HepG2 (cell line): Measurements from ENCODE around the gene CLTCL1. TPM values are rescaled to one million over a fixed set of nuclear protein-coding genes. Genes with fewer than 3 reads are reported as not detected.

Experiments
- AGO2 ChIP-seq: fragments of 200-400 bp; formaldehyde crosslinking; optimal IDR thresholded peaks from 2 replicates; pipeline ENCODE3; 2017; ENCODE audit warnings: mild to moderate bottlenecking, low read depth, low read length, moderate library complexity
- EHMT2 ChIP-seq: fragments of 200-600 bp; sonication (generic); IDR thresholded peaks from 2 replicates; pipeline ENCODE4 v1.7.0; 2017; ENCODE audit warnings: antibody characterized with exemption, low read depth, low read length, borderline replicate concordance
- NPAS2 ChIP-seq: sonication (generic); formaldehyde crosslinking; IDR thresholded peaks from 2 replicates; pipeline ENCODE4 v1.8.0; 2022; ENCODE audit warnings: mild to moderate bottlenecking, missing genetic modification reagents, borderline replicate concordance
- REL ChIP-seq: sonication (generic); formaldehyde crosslinking; conservative IDR thresholded peaks from 2 replicates; pipeline ENCODE4 v1.8.0; 2022; ENCODE audit warnings: mild to moderate bottlenecking, missing genetic modification reagents, moderate library complexity
- SIX1 ChIP-seq: sonication (generic); formaldehyde crosslinking; IDR thresholded peaks from 2 replicates; pipeline ENCODE4 v1.4.0; 2020; ENCODE audit warnings: missing genetic modification reagents, borderline replicate concordance
- SP2 ChIP-seq: sonication (generic); formaldehyde crosslinking; IDR thresholded peaks from 2 replicates; pipeline ENCODE4 v1.5.1; 2020; ENCODE audit warnings: mild to moderate bottlenecking, missing genetic modification reagents
- SPEN ChIP-seq: sonication (generic); formaldehyde crosslinking; IDR thresholded peaks from 2 replicates; pipeline ENCODE4 v1.5.1; 2020; ENCODE audit warnings: low read depth, mild to moderate bottlenecking, missing genetic modification reagents
- ZMYM4 ChIP-seq: sonication (generic); formaldehyde crosslinking; IDR thresholded peaks from 2 replicates; pipeline ENCODE4 v1.8.1; 2023; ENCODE audit warnings: mild to moderate bottlenecking, missing genetic modification reagents
- polyA plus RNA-seq, 8 experiments: library from polyadenylated mRNA; depleted of rRNA in 3 of 8; stranded (reverse) in 7 of 8; unstranded in 1 of 8; fragments of >200 nt; fragmentation: Illumina TruSeq in 4 of 8; extraction: Trizol in 4 of 8; gene quantifications; 2 replicates each; pipeline versions ENCODE4 v1.2.1 to v1.2.3, GENCODE V29; 2011 to 2016; ENCODE audit warnings: low read depth in 4 of 8, missing spikeins in 1 of 8, mixed read lengths in 1 of 8; ENCODE audit not compliant: insufficient read depth in 1 of 8
- total RNA-seq, 5 experiments: library from RNA; depleted of rRNA; stranded (reverse); fragments of >200 nt; fragmentation: Illumina TruSeq; extraction: Trizol; gene quantifications; 2 replicates each; pipeline ENCODE4 v1.2.3, GENCODE V29; 2016; ENCODE audit warnings: low read depth in 1 of 5
- TF ChIP-seq, protein P1 (sequence below): sonication (generic); formaldehyde crosslinking; IDR thresholded peaks from 2 replicates; pipeline ENCODE4 v1.8.1; 2022; ENCODE audit warnings: low read depth, mild to moderate bottlenecking, missing genetic modification reagents
- TF ChIP-seq, protein P2 (sequence below): sonication (generic); formaldehyde crosslinking; IDR thresholded peaks from 2 replicates; pipeline ENCODE4 v1.8.0; 2022; ENCODE audit warnings: mild to moderate bottlenecking, missing genetic modification reagents; ENCODE audit not compliant: insufficient replicate concordance
- TF ChIP-seq, protein P3 (sequence below), 2 experiments: sonication (generic) in 1 of 2; formaldehyde crosslinking in 1 of 2; IDR thresholded peaks; 2 replicates each; pipeline versions ENCODE4 v1.6.1 to v1.9.0; 2014 to 2022; ENCODE audit warnings: antibody characterized with exemption in 1 of 2, borderline replicate concordance in 1 of 2, inconsistent platforms in 1 of 2, low read depth in 1 of 2, missing genetic modification reagents in 1 of 2
- TF ChIP-seq, protein P4 (sequence below): sonication (generic); formaldehyde crosslinking; IDR thresholded peaks from 2 replicates; pipeline ENCODE4 v1.5.1; 2020; ENCODE audit warnings: missing genetic modification reagents, mild to moderate bottlenecking, borderline replicate concordance

The CLTCL1 gene
- total and polyA plus RNA-seq, 2 of the 13 experiments (the other 11 are each of a cell fraction or from before 2014, with no cell fraction given), result 8.1 to 10.9 TPM

DNA sequence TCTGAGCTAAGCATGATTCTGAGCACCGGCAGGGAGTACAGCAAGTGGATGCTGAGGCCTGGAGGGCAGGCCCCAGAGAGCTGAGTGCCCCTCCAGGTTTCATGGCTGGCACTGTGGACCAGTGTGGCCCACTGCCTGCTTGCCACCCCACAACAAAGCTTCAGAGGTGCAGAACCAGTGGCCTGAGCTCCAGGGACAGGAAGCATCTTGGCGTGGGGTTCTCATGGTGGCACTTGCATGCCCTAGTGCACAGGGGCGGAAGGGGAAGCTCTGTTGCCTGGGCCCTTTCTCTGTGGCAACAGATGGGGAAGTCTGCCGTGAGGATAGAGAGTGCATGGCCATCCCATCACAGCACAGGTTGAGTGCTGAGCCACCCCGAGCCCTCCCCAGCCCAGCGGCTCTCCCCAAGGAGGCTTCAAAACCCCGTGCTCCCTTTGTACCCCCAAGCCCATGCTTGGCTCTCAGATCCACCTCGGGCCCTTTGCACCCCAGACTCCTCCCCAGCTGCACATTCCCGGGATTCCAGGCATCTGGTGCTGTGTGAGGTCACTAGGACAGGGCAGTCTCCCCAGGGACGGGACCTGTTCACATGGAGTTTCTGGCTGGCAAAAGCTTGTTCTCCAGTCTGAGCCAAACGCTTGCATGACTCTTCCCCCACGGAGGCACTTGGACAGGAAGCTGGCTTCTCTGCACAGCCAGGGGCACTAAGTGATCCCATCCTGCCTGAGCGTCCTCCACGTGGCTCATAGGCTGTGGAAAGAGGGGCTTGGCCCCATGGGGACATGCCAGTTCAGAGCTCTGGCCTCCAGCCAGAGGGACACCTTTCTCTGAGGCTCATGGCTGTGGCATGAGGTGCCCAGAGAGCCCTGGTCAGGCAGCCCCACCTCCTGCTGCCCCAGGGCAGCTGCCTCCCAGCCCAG is 117.2 kb downstream of the CLTCL1 start (continued):
- TF ChIP-seq, protein P1, sequence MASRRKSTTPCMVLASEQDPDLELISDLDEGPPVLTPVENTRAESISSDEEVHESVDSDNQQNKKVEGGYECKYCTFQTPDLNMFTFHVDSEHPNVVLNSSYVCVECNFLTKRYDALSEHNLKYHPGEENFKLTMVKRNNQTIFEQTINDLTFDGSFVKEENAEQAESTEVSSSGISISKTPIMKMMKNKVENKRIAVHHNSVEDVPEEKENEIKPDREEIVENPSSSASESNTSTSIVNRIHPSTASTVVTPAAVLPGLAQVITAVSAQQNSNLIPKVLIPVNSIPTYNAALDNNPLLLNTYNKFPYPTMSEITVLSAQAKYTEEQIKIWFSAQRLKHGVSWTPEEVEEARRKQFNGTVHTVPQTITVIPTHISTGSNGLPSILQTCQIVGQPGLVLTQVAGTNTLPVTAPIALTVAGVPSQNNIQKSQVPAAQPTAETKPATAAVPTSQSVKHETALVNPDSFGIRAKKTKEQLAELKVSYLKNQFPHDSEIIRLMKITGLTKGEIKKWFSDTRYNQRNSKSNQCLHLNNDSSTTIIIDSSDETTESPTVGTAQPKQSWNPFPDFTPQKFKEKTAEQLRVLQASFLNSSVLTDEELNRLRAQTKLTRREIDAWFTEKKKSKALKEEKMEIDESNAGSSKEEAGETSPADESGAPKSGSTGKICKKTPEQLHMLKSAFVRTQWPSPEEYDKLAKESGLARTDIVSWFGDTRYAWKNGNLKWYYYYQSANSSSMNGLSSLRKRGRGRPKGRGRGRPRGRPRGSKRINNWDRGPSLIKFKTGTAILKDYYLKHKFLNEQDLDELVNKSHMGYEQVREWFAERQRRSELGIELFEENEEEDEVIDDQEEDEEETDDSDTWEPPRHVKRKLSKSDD (CRISPR knock-in tag), result no peak
- no peak for TF ChIP-seq REL
- no peak for TF ChIP-seq SIX1 (CRISPR knock-in tag)
- no peak for TF ChIP-seq SPEN (CRISPR knock-in tag)
- no peak for TF ChIP-seq EHMT2
- TF ChIP-seq ZMYM4 (CRISPR knock-in tag), result no peak
- TF ChIP-seq AGO2, result peak; percentile 46
- TF ChIP-seq SP2 (CRISPR knock-in tag), result no peak
- TF ChIP-seq NPAS2 (CRISPR knock-in tag), result no peak
- TF ChIP-seq, protein P2, sequence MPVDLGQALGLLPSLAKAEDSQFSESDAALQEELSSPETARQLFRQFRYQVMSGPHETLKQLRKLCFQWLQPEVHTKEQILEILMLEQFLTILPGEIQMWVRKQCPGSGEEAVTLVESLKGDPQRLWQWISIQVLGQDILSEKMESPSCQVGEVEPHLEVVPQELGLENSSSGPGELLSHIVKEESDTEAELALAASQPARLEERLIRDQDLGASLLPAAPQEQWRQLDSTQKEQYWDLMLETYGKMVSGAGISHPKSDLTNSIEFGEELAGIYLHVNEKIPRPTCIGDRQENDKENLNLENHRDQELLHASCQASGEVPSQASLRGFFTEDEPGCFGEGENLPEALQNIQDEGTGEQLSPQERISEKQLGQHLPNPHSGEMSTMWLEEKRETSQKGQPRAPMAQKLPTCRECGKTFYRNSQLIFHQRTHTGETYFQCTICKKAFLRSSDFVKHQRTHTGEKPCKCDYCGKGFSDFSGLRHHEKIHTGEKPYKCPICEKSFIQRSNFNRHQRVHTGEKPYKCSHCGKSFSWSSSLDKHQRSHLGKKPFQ (CRISPR knock-in tag), result no peak
- TF ChIP-seq, protein P3, sequence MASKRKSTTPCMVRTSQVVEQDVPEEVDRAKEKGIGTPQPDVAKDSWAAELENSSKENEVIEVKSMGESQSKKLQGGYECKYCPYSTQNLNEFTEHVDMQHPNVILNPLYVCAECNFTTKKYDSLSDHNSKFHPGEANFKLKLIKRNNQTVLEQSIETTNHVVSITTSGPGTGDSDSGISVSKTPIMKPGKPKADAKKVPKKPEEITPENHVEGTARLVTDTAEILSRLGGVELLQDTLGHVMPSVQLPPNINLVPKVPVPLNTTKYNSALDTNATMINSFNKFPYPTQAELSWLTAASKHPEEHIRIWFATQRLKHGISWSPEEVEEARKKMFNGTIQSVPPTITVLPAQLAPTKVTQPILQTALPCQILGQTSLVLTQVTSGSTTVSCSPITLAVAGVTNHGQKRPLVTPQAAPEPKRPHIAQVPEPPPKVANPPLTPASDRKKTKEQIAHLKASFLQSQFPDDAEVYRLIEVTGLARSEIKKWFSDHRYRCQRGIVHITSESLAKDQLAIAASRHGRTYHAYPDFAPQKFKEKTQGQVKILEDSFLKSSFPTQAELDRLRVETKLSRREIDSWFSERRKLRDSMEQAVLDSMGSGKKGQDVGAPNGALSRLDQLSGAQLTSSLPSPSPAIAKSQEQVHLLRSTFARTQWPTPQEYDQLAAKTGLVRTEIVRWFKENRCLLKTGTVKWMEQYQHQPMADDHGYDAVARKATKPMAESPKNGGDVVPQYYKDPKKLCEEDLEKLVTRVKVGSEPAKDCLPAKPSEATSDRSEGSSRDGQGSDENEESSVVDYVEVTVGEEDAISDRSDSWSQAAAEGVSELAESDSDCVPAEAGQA (IDR thresholded peaks at IDR 0.05; ENCODE audit: low read depth), result no peak
- TF ChIP-seq, protein P3 (CRISPR knock-in tag; IDR thresholded peaks at IDR 0.05; ENCODE audit: borderline replicate concordance), result no peak
- TF ChIP-seq, protein P4, sequence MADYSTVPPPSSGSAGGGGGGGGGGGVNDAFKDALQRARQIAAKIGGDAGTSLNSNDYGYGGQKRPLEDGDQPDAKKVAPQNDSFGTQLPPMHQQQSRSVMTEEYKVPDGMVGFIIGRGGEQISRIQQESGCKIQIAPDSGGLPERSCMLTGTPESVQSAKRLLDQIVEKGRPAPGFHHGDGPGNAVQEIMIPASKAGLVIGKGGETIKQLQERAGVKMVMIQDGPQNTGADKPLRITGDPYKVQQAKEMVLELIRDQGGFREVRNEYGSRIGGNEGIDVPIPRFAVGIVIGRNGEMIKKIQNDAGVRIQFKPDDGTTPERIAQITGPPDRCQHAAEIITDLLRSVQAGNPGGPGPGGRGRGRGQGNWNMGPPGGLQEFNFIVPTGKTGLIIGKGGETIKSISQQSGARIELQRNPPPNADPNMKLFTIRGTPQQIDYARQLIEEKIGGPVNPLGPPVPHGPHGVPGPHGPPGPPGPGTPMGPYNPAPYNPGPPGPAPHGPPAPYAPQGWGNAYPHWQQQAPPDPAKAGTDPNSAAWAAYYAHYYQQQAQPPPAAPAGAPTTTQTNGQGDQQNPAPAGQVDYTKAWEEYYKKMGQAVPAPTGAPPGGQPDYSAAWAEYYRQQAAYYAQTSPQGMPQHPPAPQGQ, result no peak
